ENCODE measurements around the gene CYB5R4.

Gene CYB5R4

DNA sequence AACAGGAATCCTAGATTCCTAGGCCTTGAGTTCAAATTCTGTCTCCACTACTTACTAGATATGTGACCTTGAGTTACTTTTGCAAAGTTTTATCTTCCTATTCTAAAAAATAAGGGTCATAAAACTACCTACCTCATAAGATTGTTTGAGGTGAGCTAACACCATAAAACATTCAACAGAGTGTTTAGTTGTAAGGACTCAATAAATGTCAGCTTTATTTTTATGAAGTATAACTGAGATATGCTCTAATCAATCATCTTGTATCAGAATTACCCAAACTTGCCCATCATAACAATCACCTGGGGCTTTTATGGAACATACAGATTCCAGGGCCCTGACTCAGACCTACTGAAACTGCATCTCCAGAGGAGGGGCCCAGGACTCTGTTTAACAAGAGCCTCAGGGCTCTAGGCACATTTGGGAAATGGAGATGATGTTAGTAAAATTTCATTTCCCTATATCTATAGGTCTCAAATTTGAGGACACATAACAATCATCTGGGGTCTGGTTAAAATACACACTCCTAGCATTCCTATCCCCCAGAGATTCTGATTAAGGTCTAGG lies 138.6 kb downstream of the CYB5R4 start:
- DNase-seq = no peak

DNA sequence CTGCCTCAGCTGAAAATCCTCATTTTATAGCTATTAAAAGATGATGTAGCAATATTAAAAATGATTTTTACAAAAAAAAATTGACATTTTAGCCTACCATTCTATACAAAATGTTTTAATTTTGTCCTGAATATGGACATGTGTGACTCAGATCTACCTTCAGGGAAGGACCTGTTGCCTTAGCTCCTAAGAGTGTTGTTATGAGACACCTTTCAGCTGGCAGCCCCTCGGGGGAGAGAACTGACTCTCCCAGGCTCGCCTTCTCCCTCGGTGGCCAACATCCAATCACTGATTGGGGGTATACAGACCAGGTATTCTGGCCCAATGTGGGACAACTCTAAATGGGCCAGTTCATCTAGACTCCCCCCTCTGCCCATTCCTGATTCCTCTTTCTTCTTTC lies 141.6 kb downstream of the CYB5R4 start:
- no peak for DNase-seq

- no peak for DNase-seq
Measured at GRCh38 chr6:84002226-84002625, 142.7 kb downstream of the CYB5R4 start.

GRCh38 chr6:84003131-84003530 lies 143.6 kb downstream of the CYB5R4 start:
- DNase-seq = no peak

GRCh38 chr6:84003654-84004053 lies 144.2 kb downstream of the CYB5R4 start:
- DNase-seq = no peak

GRCh38 chr6:84007871-84008270 lies 148.4 kb downstream of the CYB5R4 start:
- DNase-seq = no peak

DNA sequence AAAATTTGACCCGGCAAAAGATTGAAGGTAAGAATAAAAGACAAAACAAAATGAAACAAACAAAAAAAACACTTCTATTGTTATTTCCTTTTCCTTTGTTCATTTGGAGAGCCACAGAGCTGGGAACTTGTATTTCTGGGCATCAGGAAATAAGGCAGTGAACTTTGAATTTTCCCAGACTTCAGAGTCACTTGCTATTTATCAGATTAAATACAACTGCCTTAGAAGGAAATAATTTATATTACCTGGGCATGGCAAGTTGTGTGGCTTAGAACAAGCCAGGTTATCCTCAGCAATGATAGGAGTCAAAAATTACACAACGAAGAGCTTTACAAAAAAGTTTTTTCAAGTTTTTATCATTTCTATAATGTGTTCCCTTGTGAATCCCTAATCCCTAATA lies 153.9 kb downstream of the CYB5R4 start:
- no peak for DNase-seq

DNA sequence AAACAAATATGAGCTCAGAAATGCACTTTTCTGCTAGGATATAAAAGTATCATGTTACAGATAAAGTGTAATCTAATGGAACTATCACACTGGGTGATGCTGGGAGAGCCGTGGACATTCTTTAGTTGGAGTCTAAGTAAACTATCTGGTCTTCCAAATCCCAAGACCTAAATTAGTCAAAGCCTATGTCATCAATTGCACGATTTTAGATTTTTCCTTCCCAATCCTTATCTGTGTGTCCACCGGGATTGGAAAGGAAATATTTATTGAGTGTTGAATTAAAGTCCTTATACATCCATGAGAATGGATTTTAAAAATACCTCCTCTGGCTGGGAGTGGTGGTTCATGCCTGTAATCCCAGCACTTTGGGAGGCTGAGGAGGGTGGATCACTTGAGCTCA lies 154.4 kb downstream of the CYB5R4 start:
- DNase-seq = no peak

- no peak for DNase-seq
Measured at GRCh38 chr6:84016029-84016428, 156.5 kb downstream of the CYB5R4 start.
